Activated CD4-positive, alpha-beta T cell treated with anti-CD3 and anti-CD28 coated beads, Interleukin-2, amount 50 U/mL, for 4 hours (primary cell): Measurements from ENCODE around the gene LAIR1.

Source experiments
- DNase-seq, 2 experiments: peaks; one replicate each; pipeline ENCODE4 v3.0.0-alpha.2; 2020

The LAIR1 gene

GRCh38 chr19:54316746-54317107, 48.0 kb downstream of the LAIR1 start:
- DNase-seq: no peak

GRCh38 chr19:54315956-54316355, 48.8 kb downstream of the LAIR1 start:
- no peak for DNase-seq

- DNase-seq: no peak
Observed at GRCh38 chr19:54312436-54313377, 52.0 kb downstream of the LAIR1 start, which contains the start of gene LILRA5. TSS of gene LILRA5 (minus strand) at chr19:54313166. CDS start at chr19:54313019, 147 bp downstream.

GRCh38 chr19:54312011-54312410, 52.7 kb downstream of the LAIR1 start:
- no peak for DNase-seq

- no peak for DNase-seq
Observed at GRCh38 chr19:54311486-54311885, 53.2 kb downstream of the LAIR1 start.

- DNase-seq: no peak
Observed at GRCh38 chr19:54310543-54310942, 54.2 kb downstream of the LAIR1 start.

- DNase-seq: no peak
Observed at GRCh38 chr19:54309811-54310210, 54.9 kb downstream of the LAIR1 start.

- DNase-seq: no peak
Observed at GRCh38 chr19:54307389-54308020, 57.2 kb downstream of the LAIR1 start.

- DNase-seq: no peak
Observed at GRCh38 chr19:54305141-54305540, 59.6 kb downstream of the LAIR1 start.

- DNase-seq: no peak
Observed at GRCh38 chr19:54302257-54302656, 62.5 kb downstream of the LAIR1 start.
